Measurements from ENCODE around the gene FBXO27. TPM values are rescaled to one million over a fixed set of nuclear protein-coding genes. Genes with fewer than 3 reads are reported as not detected.
"Not testable (repeated sequence)": the region's sequence is repeated elsewhere in the genome, so short reads cannot be mapped to it uniquely, and the experiment has no call there.

The FBXO27 gene
- total and polyA plus RNA-seq, 2 of the 13 experiments (the other 11 are each of a cell fraction or from before 2014, with no cell fraction given) = 0.15 to 2.8 TPM

- Histone ChIP-seq H3K79me2 (ENCODE audit: insufficient read depth, low read length) (no peaks in the 10 kb centered on the region), H3K9ac (ENCODE audit: insufficient read depth, low read depth, low read length) (no peak overlapping the region), H4K20me1 (ENCODE audit: insufficient read depth, low read length) (no peaks in the 10 kb centered on the region), H3K27me3 (ENCODE audit: control insufficient read depth in 1 of 2, insufficient read depth in 2 of 2, low read length in 2 of 2) (peaks cover 0 to 2% of the 10 kb centered on the region in 2 experiments; a peak in 1 of 5 replicates), H3K4me3 (replicated peaks in 1 of 3; ENCODE audit: insufficient read depth in 1 of 3, low read depth in 2 of 3, low read length in 3 of 3) (no peak overlapping the region), H3K4me2 (ENCODE audit: low read depth, low read length) (no peak overlapping the region), H3K36me3 (replicated peaks in 1 of 2; ENCODE audit: control insufficient read depth in 1 of 2, insufficient read depth in 2 of 2, low read length in 2 of 2) (no peaks in the 10 kb centered on the region), H3K4me1 (ENCODE audit: insufficient read depth, low read length) (peaks cover 30% of the 10 kb centered on the region), H3K9me3 (ENCODE audit: low read length) (no peaks in the 10 kb centered on the region), H3K27ac (ENCODE audit: extremely low read length, insufficient read depth, low read length) (no peak overlapping the region), H2AFZ (ENCODE audit: low read length) (no peak overlapping the region)
- DNase-seq (ENCODE audit: low spot score) = no peak
- intact Hi-C loops (cut with micrococcal nuclease; ENCODE audit: unreplicated experiment) = no loop called here
- no CpG with 5 or more reads among the region's 5 CpGs for WGBS (ENCODE audit: low lambda C conversion rate)
- peak; percentile 38; the same call in 1 of the 3 replicates for ATAC-seq
- in situ Hi-C loops (cut with HindIII; ENCODE audit: extremely low pct_ligation_motif_present, low pct_unique_long_range_greater_than_20kb) = no loop called here
- BruUV-seq (replicated peaks) = no TSS peak
- no peak for FAIRE-seq
- ChIA-PET POLR2A (no interaction called here), CTCF (ENCODE audit: low intra/inter-chr PET ratio, low total read pairs) (no interaction called here)
- no peak for TF ChIP-seq GTF2F1 (IDR thresholded peaks at IDR 0.05; ENCODE audit: low read length)
- peak; percentile 28; the same call in 1 of the 2 replicates for TF ChIP-seq FOSL2 (CRISPR knock-in tag; IDR thresholded peaks at IDR 0.05)
Observed at GRCh38 chr19:39070888-39071287, 38.5 kb upstream of the FBXO27 start.

- H3K27ac ChIP-seq (ENCODE audit: extremely low read length, insufficient read depth, low read length); POLR2A ChIA-PET; FAIRE-seq; H3K79me2 ChIP-seq (ENCODE audit: insufficient read depth, low read length); H3K4me2 ChIP-seq (ENCODE audit: low read depth, low read length); BruUV-seq (replicated peaks); intact Hi-C loops (cut with micrococcal nuclease; ENCODE audit: unreplicated experiment); CTCF ChIA-PET (ENCODE audit: low intra/inter-chr PET ratio, low total read pairs); DNase-seq (ENCODE audit: low spot score); H3K27me3 ChIP-seq (ENCODE audit: control insufficient read depth in 1 of 2, insufficient read depth in 2 of 2, low read length in 2 of 2); in situ Hi-C loops (cut with HindIII; ENCODE audit: extremely low pct_ligation_motif_present, low pct_unique_long_range_greater_than_20kb); H4K20me1 ChIP-seq (ENCODE audit: insufficient read depth, low read length); H3K4me3 ChIP-seq (replicated peaks in 1 of 3; ENCODE audit: insufficient read depth in 1 of 3, low read depth in 2 of 3, low read length in 3 of 3); H2AFZ ChIP-seq (ENCODE audit: low read length); H3K9ac ChIP-seq (ENCODE audit: insufficient read depth, low read depth, low read length); ATAC-seq; H3K9me3 ChIP-seq (ENCODE audit: low read length); H3K36me3 ChIP-seq (replicated peaks in 1 of 2; ENCODE audit: control insufficient read depth in 1 of 2, insufficient read depth in 2 of 2, low read length in 2 of 2): not testable (repeated sequence)
- H3K4me1 ChIP-seq (ENCODE audit: insufficient read depth, low read length) = peaks cover 19% of the 10 kb centered on the region
- TF ChIP-seq NFYB (CRISPR knock-in tag; IDR thresholded peaks at IDR 0.05) (peak; percentile 48), NFYC (CRISPR knock-in tag; IDR thresholded peaks at IDR 0.05) (peak; percentile 45)
- 53% methylated on average over 6 of the region's 6 CpGs for WGBS (ENCODE audit: low lambda C conversion rate)
Observed at GRCh38 chr19:39068259-39068658, 35.9 kb upstream of the FBXO27 start.
